ENCODE results near the gene STRIP2. TPM values are rescaled to one million over a fixed set of nuclear protein-coding genes. Genes with fewer than 3 reads are reported as not detected.
A peak's percentile ranks its signal among the peaks of the same experiment; 100 is the strongest.

STRIP2 gene
- total RNA-seq, 1 donor from 2014 or later: 3.5 TPM

- no peak for DNase-seq (ENCODE audit: low read depth)
- TF ChIP-seq, protein P1, sequence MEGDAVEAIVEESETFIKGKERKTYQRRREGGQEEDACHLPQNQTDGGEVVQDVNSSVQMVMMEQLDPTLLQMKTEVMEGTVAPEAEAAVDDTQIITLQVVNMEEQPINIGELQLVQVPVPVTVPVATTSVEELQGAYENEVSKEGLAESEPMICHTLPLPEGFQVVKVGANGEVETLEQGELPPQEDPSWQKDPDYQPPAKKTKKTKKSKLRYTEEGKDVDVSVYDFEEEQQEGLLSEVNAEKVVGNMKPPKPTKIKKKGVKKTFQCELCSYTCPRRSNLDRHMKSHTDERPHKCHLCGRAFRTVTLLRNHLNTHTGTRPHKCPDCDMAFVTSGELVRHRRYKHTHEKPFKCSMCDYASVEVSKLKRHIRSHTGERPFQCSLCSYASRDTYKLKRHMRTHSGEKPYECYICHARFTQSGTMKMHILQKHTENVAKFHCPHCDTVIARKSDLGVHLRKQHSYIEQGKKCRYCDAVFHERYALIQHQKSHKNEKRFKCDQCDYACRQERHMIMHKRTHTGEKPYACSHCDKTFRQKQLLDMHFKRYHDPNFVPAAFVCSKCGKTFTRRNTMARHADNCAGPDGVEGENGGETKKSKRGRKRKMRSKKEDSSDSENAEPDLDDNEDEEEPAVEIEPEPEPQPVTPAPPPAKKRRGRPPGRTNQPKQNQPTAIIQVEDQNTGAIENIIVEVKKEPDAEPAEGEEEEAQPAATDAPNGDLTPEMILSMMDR (IDR thresholded peaks at IDR 0.05; ENCODE audit: insufficient read depth, low read length, poor library complexity, severe bottlenecking): no peak
- Histone ChIP-seq H3K36me3 (ENCODE audit: control insufficient read depth, insufficient read depth, low read length) (no peaks in the 10 kb centered on the region), H3K4me3 (ENCODE audit: low read depth, low read length) (no peak overlapping the region), H3K27me3 (ENCODE audit: control insufficient read depth, insufficient read depth, low read length) (no peaks in the 10 kb centered on the region)
These were observed 6.6 kb upstream of the STRIP2 start for GRCh38 chr7:129427526-129428045.

DNA sequence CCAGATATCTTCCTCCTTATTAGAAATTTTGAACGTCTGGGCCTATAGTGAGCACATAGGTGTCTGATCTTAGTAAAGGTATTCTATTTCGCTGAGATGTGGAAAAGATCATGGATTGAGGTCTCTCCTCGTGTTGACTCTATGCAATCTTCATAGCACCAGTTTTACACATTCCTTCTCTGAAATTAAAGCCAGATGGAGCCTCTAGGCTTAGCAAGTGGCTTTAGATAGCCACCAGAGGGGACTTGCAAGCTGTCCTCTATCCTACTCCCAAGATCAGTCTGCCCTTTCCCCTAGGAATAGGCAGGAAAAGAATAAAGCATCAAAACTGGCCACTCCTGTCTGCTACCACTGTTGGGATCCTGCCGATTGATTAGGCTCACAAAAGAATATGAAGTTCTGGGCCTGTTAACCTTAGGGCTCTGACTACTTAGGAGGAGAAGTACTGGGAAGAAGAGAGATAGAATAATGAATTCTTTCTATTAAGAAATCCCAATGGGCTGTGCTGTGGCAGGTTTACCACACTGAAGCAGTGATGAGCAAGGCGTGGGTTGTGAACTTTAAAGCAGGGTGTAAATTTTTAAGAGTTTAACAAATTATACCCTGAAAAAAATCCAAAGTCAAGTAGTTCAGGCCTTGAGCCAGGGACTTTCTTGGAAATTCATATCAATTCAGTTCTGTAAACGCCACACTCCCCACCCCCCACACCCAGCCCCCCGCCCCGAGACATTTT, 2.2 kb upstream of the STRIP2 start:
- TF ChIP-seq, protein P1 (IDR thresholded peaks at IDR 0.05; ENCODE audit: insufficient read depth, low read length, poor library complexity, severe bottlenecking): no peak
- H3K4me3 ChIP-seq (ENCODE audit: low read depth, low read length): no peak overlapping the region
- no peak for DNase-seq (ENCODE audit: low read depth)
- no peaks in the 10 kb centered on the region for H3K27me3 ChIP-seq (ENCODE audit: control insufficient read depth, insufficient read depth, low read length)
- no peaks in the 10 kb centered on the region for H3K36me3 ChIP-seq (ENCODE audit: control insufficient read depth, insufficient read depth, low read length)

DNA sequence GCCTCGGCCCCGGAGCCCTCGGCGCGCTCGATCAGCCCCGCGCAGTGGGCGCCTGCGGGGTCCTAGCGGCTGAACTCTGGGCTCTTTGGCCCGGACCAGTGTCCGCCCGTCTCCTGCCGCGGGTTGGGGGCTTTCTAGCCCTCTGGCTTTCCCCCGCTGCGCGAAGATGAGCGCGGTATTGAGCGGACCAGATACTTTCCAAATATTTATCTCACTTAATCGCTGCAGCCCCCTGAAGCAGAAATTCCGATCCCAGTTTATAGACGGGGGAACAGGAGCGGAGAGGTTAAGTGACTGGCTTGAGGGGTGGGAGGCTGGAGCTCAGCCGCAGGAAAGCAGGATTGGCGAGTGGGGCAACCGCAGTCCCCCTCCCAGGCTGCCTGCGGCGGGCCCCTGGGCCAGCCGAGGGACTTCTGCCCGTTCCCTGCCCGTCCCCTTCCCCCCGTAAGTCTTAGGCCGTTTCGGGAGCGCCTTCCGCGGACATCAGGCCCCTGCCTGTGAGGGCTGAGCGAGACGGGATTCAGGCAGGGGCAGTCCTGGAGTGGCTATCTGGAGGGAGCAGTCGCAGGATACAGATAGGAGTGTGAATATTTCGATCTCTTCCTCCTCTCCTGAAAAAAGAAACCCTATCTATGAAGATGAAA, 565 bp downstream of the STRIP2 start:
- no peaks in the 10 kb centered on the region for H3K36me3 ChIP-seq (ENCODE audit: control insufficient read depth, insufficient read depth, low read length)
- H3K27me3 ChIP-seq (ENCODE audit: control insufficient read depth, insufficient read depth, low read length): no peaks in the 10 kb centered on the region
- peak overlapping the region; percentile 63 for H3K4me3 ChIP-seq (ENCODE audit: low read depth, low read length)
- DNase-seq (ENCODE audit: low read depth): no peak
- TF ChIP-seq, protein P1 (IDR thresholded peaks at IDR 0.05; ENCODE audit: insufficient read depth, low read length, poor library complexity, severe bottlenecking): no peak

GRCh38 chr7:129435414-129435829, 1.2 kb downstream of the STRIP2 start:
- no peak for DNase-seq (ENCODE audit: low read depth)
- H3K36me3 ChIP-seq (ENCODE audit: control insufficient read depth, insufficient read depth, low read length): no peaks in the 10 kb centered on the region
- peak overlapping the region; percentile 63 for H3K4me3 ChIP-seq (ENCODE audit: low read depth, low read length)
- TF ChIP-seq, protein P1 (IDR thresholded peaks at IDR 0.05; ENCODE audit: insufficient read depth, low read length, poor library complexity, severe bottlenecking): no peak
- H3K27me3 ChIP-seq (ENCODE audit: control insufficient read depth, insufficient read depth, low read length): no peaks in the 10 kb centered on the region

DNA sequence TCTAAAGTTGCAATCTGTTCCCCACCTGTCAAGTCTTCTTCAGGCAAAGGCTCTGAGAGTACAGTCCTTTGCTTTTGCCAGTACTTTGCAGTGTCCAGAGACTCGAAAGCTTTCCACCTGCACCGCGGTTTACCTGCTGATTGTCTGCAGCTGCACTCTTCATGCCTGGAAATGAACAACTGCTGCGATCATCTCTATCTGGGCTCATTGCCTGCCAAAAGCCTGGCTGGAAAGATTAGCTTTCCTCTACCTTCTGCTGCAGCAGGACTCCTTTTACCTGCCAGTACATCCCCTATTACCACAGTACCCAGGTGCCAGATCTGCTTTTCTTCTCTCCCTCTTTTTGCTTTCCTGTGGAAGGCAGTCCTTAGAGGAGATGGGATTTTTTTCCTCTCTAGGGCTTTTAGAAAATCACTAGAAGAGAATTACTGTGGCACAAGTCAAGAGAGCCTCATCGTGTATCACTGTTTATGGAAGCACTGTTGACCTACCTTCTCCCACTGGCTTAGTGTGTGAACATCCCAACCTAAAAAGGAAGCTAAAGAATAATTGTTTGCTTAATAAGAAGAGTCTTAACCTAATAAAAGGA, 2.2 kb downstream of the STRIP2 start:
- DNase-seq (ENCODE audit: low read depth): no peak
- TF ChIP-seq, protein P1 (IDR thresholded peaks at IDR 0.05; ENCODE audit: insufficient read depth, low read length, poor library complexity, severe bottlenecking): no peak
- no peaks in the 10 kb centered on the region for H3K36me3 ChIP-seq (ENCODE audit: control insufficient read depth, insufficient read depth, low read length)

More for the DNA sequence above, 2.2 kb downstream of the STRIP2 start:
- Histone ChIP-seq H3K4me3 (ENCODE audit: low read depth, low read length) (no peak overlapping the region), H3K27me3 (ENCODE audit: control insufficient read depth, insufficient read depth, low read length) (no peaks in the 10 kb centered on the region)

Measured in kidney epithelial cell (primary cell).